HG02610 (cell line): ENCODE measurements around the gene NMUR1.
"Not testable (repeated sequence)": the region's sequence is repeated elsewhere in the genome, so short reads cannot be mapped to it uniquely, and the experiment has no call there.

Experiments
- ATAC-seq: cut with Tn5 transposase; IDR thresholded peaks from one replicate; pipeline ENCODE4 v1.9.1; 2021; ENCODE audit warnings: mild to moderate bottlenecking, moderate library complexity; ENCODE audit not compliant: unreplicated experiment

The NMUR1 gene, protein sequence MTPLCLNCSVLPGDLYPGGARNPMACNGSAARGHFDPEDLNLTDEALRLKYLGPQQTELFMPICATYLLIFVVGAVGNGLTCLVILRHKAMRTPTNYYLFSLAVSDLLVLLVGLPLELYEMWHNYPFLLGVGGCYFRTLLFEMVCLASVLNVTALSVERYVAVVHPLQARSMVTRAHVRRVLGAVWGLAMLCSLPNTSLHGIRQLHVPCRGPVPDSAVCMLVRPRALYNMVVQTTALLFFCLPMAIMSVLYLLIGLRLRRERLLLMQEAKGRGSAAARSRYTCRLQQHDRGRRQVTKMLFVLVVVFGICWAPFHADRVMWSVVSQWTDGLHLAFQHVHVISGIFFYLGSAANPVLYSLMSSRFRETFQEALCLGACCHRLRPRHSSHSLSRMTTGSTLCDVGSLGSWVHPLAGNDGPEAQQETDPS

DNA sequence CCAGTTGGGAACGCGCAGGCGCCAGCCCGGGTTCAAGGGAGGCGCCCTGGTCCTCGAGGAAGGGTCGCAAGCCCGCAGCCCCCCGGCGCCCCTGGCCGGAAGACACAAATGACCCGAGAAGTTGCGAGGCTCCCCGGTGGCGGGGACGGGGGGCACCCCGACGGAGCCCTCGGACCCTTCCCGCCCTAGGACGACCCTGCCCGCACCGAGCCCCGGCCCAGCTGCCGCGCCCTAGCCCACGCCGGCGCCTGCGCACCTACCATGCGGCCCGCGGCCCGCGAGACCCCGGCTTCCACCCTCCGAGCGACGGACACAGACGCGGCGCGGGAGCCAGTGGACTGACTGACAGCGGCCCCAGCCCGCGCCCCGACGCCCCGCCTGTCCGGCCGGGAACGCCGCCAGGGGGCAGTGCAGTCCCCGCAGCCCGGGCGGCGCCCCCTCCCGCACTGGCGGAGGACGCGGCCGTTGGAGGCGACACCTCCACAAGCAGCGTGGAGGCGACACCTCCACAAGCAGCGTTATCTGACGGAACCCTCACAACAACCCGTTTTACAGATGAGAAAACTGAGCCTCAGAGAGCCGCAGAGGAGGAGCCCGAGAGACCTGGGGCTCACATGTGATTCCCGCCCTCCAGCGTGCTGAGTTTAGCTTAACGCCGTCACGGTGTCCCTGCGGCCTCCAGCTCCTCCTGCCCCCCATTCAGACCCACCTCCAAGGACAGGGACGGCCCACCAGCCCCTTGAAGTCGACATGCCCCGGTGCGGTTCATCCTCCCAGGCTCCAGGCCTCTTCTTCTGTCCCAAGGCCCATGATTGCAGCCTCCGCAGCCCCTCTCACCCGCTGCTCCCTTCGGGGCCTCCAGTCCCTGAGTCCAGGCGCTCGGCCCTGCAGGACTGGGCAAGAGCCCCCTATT is at the start of gene NMUR1:
Gene NMUR1, minus strand, starts transcription at position 347 of the 913 bp plus-strand sequence. Its CDS starts 84 bp downstream, at position 263.
- peak; percentile 65 for ATAC-seq

DNA sequence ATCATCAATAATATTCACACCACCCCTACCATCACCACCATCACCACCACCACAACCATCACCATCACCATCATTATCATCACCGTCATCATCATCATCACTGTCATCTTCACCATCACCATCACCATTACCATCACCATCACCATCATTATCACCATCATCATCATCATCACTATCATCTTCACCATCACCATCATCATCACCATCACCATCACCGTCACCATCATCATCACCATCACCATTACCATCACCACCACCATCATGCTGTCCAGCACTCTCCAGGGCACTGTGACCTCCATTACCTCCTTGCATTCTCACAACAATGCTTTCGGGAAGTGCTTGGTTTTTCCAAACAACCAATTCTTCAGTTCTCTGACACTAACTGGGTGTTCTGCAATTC is 49.3 kb upstream of the NMUR1 start:
- no peak for ATAC-seq

DNA sequence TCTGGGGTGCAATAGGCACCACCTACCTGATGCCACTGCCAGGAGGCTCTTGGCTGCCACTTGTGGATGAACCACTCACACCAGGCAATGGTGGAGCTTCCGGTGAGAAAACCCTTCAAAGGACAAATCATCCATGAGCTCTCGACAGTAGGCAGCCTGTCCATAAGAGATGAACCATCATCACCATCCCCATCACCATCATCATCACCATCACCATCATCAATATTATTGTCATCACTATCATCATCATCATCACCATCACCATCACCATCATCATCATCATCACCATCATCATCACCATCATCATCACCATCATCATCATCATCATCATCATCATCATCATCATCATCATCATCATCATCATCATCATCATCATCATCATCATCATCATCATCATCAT is 48.4 kb upstream of the NMUR1 start:
- ATAC-seq, result not testable (repeated sequence)

DNA sequence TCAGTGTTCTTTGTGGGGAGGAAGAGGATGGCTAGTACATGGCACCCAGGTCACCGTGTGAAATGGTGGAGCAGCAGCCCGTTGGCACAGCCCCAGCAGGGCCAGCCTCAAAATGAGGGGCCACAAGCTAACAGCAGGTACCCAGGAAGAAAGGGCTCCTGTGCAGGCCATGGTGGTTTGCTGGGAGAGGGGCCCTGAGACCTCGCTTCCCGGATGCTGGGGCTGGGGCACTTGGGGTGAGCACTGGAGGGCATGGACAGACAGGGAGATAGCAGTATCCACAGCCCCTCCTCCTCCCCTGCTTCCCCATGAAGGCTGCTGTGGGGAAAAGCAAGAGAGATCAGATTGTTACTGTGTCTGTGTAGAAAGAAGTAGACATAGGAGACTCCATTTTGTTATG is 46.2 kb upstream of the NMUR1 start:
- no peak for ATAC-seq

DNA sequence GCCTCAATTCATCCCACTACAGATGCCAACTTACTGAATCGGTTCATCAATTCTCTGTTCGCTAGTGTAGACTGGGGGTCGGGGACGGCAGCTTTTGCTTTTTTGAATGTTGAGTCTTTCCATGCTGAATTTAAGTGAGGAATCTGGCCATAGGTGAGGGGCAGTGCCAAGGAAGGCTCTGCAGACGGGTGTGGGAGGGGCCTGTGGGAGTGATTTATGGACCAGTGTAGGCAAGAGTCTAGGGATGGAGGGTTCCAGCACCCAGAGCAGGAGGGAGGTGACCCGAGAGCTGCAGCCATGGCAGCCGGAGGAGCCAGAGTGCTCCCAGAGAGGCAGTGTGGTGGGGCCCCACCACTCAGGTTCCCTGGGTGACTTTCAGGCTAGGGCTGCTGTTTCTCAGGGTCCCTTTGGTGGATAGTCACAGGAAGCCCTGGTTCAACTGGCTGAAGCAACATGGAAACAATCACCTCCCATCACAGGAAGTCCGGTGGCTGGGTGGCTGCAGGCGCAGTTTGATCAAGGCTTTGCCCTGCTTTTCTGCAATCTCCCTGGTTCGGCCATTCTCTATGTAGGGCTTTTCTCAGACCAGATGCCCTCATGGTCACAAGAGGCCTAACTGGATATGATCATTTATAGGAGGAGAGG is 45.5 kb upstream of the NMUR1 start:
- ATAC-seq, result no peak

DNA sequence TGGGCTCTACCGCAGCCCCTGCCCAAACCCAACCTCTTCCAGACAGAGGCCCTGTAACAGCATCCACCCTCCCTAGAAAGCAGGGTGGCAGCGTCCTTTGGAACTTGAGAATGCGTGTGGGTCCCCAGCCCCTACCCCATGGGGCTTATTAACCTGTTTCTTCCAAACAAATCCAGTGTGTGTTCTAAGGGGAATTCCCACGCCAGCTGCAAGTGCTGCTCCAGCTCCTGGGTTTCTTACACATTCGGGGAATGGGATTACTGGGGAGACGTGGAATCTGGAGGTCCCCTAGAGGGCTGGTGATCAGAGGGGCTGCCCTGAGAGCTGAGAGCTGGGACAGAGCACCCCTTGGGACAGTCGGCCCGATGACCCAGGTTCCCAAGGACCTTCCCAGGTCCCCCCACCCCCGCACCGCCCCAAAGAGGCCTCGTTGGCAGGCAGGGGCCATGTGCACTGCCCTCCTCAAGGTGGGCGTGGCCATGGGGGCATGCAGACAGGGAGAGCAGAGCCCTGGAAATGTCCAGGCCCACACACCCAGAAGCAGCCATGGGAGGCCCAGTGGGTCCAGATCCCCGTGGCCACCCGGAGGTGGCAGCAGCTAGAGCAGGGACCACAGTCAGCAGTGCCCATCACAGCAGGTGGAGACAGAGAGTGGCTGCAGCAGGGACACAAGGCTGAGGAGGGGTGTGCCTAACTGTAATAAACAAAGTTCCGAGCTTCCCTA is 43.6 kb upstream of the NMUR1 start:
- no peak for ATAC-seq

DNA sequence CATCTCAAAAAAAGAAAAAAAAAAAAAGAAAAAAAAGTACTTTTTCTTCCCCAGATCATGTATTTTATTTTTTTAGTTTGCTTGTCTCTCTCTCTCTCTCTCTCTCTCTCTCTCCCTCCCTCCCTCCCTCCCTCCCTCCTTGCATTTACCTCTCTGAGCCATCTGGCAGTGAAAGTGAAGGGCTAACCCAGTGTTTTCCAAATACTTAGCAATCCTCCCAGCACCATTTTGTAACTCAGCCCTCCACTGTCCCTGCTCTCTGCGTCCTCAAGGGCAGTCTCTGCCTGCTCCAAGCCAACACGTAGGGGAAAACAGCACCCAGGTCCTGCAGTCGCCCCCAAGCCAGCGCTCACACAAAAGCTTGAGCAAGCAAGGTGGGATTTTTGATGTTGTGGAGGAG is 42.9 kb upstream of the NMUR1 start:
- no peak for ATAC-seq

DNA sequence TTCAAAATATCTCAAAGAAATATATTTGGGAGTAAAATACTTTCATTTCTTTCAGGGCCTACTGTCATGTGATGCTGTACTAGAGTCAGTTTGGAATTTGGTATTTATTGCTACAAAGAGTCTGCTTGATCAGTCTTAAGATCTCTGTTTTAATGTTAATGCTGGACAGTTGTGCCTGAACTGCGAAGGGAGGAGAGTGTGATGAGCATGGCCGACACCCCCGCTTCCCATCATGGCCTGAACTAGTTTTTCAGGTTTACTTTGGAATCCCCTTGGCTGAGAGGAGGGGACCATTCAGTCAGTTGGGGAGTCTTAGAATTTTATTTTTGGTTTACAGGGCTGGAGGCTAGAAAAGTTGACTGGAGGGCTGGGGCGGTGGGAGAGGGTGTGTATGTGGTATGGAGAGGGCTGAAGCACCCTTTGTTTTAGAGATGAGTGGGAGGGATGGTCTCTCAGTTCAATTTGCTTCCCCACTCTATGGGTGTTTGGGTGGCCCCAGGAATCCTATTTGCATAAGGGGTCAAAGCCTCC is 41.5 kb upstream of the NMUR1 start:
- ATAC-seq, result no peak

DNA sequence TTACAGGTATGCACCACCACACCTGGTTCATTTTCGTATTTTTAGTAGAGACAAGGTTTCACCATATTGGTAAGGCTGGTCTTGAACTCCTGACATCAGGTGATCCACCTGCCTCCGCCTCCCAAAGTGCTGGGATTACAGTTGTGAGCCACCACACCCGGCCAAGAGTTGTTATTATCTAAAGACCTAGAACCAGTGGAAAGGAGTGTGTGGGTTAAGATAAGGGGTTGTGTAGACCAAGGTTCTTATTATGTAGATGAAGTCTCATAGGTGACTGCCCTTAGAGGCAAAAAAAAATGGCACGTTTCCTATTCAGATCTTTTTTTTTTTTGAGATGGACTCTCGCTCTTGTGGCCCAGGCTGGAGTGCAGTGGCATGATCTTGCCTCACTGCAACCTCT is 40.7 kb upstream of the NMUR1 start:
- ATAC-seq, result not testable (repeated sequence)

DNA sequence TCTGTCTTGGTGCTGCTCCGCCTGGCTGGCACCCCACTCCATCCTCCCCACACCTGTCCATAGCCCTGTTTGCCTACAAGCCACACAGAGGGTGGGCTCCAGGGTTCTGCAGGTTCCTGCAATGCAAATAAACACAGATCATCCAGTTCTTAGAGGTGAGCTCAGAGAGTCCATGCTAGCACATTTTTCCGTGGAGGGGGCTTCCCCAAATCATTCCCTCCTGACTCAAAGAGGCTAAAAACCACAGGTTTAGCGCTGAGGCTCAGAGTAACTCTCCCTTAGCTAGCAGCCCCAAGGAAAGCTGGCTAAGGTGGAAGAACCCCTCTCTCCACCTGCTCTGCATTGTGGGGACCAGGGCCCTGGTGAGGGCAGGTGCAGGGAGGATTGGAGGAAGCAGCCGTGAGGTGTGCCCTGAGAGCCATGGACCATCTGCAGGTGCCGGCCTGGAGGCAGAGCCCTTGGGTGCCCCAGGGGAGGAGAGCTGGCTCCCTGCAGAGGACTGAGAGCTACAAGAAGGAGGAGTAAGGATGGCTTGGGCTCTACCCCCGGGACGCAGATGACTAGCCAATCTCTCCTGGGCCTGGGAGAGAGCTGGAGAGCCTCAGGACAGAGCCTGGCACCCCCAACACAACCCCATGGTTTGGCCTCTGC is 38.7 kb upstream of the NMUR1 start:
- no peak for ATAC-seq

DNA sequence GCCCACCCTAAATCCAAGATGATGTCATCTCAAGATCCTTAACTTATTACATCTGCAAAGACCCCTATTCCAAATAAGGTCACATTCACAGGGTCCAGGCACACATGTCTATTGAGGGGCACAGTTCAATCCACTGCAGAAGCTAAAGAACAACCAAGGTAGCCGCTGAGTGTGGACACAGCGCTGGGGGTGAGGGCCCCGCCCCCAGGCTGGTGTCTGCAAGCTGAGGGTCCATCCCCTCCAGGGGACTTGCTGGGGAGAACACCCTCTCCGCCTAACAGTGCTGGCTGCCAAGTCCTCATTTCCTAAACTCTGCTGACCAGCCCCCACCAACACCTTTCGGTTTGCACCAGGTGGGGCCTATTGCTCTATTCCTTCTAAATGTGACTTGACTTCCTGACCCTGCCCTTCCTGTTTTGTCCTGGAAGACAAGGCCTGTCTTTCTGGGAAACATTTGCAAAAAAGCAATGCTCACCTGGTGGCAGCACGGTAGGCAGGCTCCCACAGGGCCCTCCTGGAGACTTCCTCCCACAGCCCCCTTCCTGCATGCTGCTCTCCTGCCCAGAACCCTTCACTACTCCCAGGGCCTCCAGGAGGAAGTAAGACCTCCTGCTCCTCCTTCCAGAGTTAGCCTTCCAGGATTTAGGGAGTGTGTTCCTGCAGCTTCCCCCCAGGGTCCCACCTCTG is 38.0 kb upstream of the NMUR1 start:
- ATAC-seq, result no peak

DNA sequence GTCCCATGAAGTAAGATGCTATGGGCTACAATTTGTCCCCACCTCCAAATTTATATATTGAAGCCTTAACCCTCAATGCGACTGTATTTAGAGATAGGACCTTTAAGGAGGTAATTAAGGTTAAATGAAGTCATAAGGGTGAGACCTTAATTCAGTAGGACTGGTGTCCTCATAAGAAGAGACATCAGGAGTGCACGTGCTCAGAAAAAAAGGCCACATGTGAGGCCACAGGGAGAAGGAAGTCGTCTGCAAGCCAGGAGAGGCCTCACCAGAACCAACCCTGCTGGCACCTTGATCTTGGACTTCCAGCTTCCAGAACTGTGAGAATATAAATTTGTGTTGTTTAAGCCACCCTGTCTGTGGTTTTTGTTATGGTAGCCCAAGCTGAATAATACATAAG is 36.9 kb upstream of the NMUR1 start:
- no peak for ATAC-seq

DNA sequence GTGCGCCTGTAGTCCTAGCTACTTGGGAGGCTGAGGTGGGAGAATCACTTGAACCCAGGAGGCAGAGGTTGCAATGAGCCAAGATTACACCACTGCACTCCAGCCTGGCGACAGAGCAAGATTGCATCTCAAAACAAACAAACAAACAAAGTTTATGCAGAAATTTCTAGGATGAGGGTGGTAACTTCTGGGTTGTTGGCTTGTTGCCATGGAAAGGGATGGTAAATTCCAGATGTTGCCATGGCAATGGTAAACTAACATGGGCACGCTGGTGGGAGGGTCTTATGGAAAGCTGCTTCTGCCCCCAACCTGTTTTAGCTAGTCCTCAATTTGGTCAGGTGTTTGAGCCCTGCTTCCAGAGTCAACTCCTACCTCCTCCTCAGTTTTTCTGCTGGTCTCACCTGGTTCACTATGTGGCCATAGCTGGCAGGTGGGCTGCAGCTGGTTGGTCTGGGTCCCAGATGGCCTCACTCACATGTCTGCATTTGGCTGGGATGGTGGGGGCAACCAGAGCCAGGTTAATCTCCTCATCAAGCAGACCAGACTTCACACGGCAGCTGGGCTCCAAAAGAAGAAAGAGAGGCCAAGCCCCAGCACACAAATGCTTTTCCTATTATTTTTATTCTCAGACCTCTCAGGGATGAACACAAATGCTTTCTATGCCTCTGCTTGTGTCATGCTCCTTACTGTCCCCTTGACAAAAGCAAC is 35.8 kb upstream of the NMUR1 start:
- no peak for ATAC-seq

DNA sequence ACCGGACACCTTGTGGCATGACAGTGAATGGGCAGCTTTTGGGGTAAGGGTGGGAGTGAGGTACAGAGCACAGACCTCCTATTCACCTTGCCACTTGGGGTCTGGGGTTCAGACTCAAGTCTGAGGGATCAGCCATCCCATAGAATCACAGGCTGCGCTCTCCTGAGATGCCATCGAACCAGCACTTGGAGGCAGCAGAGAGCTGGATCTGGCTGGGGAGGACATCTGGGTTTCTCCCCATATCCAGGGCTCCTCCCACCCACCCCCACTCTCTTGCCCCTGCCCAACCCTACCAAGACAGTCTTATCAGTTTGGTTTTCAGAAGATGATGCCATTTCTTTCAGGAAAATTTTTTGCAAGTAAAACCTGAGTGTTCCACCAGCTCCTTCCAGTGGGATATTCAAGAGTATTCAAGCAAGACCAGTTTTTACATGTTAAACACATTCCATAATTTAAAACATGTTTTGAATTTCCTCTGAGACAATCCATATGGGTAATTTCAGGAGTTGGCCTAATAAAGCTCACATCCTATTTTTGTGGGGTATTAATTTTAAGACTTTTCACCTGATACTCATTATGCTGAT is 33.2 kb upstream of the NMUR1 start:
- no peak for ATAC-seq

DNA sequence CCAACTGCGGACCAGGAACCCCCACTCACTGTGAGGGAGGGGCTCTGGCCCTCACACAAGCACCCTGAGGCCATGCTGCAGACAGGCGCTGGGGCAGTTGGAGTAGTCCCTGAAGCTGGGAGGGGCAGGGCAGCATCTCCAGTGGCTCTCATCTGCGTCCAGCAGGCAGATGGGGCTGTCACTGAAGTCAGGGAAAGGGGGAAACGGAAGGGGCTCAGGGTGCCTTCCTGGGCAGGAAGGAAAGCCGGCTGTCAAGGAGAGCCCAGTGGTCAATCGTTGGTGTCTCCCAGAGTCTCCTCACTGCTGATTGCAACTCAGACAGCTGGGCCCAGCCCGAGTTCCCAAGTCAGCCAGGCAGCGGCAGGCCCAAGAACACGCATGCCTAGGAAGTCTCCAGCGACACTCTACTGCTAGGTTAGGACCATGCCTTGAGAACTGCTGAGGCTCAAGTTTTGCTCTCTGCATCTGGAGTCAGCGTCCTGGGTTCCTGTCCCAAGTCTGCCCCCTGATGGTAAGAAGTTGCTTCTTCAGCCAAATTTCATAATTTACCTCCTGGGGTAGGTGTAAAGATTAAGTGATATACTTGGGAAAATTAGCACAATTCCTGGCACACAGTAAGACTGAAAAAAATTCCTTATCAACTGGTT is 27.4 kb upstream of the NMUR1 start:
- ATAC-seq, result peak; percentile 65

DNA sequence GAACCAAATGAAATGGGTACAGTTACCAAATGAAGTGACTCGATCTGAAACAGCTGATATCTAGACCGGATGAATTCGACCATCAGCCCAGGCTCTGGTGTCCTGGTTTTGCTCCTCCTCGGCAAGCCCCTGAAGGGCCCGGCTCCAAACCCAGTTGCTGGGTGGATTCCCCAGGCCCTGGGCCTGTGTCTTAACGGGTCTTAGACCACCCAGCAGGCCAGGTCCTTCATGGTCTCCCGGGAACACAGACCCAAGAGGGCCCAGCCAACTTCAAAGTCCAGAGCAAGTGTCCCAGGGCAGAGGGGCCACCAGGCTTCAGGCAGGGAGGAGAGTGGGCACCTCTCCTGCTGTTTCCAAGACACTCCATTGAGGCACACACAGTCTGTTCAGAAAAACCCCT is 26.7 kb upstream of the NMUR1 start:
- no peak for ATAC-seq

DNA sequence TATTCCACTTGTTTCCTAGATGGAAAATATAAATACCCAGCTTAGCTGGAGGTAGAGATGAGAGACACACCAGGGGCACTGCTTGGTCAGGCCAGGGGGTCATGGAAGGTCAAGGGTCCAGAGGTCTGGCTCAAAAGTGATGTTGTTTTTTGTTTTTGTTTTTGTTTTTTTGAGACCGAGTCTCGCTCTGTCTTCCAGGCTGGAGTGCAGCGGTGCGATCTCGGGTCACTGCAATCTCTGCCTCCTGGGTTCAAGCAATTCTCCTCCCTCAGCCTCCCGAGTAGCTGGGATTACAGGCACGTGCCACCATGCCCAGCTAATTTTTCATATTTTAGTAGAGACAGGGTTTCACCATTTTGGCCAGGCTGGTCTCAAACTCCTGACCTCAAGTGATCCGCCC is 26.3 kb upstream of the NMUR1 start:
- not testable (repeated sequence) for ATAC-seq
